ENCODE results near the gene ALDH3A2. TPM values are rescaled to one million over a fixed set of nuclear protein-coding genes. Genes with fewer than 3 reads are reported as not detected.
A peak's percentile ranks its signal among the peaks of the same experiment; 100 is the strongest.

Gene ALDH3A2
- total and polyA plus RNA-seq, 9 donors: 26.6 to 39.4 (median 32.9) TPM

DNA sequence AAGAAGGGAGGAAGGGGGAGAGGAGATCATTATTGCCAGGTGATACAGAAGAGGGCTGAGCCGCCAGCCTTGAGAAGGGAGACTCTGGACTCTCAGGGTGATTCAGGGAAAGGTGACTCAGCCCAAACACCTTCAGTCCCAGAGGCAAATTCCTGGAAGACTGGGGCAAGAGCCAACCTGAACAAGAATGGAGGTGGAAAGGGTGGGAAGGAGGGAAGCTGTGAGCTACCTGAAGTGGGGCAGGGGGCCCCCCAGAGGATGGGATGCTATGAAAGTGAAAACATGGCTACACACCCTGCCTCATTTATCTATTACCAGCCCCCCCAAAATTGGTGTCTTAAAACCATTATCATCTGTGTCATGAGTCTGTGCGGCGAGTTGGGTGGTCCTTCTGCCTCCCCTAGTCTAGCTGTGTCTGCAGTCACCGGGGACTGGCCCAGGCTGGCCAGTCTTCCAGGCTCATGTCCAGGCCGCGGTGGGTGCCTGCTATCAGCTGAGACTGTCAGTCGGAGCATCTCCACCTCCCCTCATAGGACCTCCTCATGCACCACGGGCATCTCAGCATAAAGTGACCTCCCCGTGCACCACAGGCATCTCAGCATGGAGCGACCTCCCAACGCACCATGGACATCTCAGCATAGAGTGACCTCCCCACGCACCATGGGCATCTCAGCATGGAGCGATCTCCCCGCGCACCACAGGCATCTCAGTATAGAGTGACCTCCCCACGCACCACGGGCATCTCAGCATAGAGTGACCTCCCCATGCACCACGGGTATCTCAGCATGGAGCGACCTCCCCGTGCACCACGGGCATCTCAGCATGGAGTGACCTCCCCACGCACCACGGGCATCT lies 71.0 kb downstream of the ALDH3A2 start:
- H3K27me3 ChIP-seq (ENCODE audit: control insufficient read depth, insufficient read depth, low read length): no peaks in the 10 kb centered on the region
- no peaks in the 10 kb centered on the region for H3K9me3 ChIP-seq (replicated peaks; ENCODE audit: control insufficient read depth, low read depth, low read length)
- no peak overlapping the region for H3K4me3 ChIP-seq (ENCODE audit: low read length)
- 94% methylated on average over 21 of the region's 23 CpGs for WGBS (ENCODE audit: insufficient coverage)
- no peak overlapping the region for H3K27ac ChIP-seq (ENCODE audit: low read length)
- H3K36me3 ChIP-seq (ENCODE audit: control insufficient read depth, insufficient read depth, low read length): no peaks in the 10 kb centered on the region
- peaks cover 52% of the 10 kb centered on the region for H3K4me1 ChIP-seq (ENCODE audit: control insufficient read depth, insufficient read depth, low read length)
- no peak for DNase-seq

DNA sequence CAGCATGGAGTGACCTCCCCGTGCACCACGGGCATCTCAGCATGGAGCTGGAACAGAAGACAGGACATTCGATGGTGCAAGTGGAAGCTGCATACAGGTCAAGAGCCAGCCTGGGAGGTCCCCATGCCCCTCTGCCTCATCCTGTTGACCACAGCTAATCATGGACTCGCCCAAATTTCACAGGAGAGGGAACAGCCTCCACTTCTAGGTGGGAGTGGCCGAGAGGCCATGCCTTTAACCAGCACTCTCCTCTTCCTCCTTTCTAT lies 71.6 kb downstream of the ALDH3A2 start:
- no peak for DNase-seq
- no peak overlapping the region for H3K4me3 ChIP-seq (ENCODE audit: low read length)
- WGBS (ENCODE audit: insufficient coverage): 86% methylated on average over 4 of the region's 5 CpGs
- peaks cover 55% of the 10 kb centered on the region for H3K4me1 ChIP-seq (ENCODE audit: control insufficient read depth, insufficient read depth, low read length)
- no peaks in the 10 kb centered on the region for H3K27me3 ChIP-seq (ENCODE audit: control insufficient read depth, insufficient read depth, low read length)
- H3K27ac ChIP-seq (ENCODE audit: low read length): no peak overlapping the region
- H3K36me3 ChIP-seq (ENCODE audit: control insufficient read depth, insufficient read depth, low read length): no peaks in the 10 kb centered on the region
- H3K9me3 ChIP-seq (replicated peaks; ENCODE audit: control insufficient read depth, low read depth, low read length): no peaks in the 10 kb centered on the region

DNA sequence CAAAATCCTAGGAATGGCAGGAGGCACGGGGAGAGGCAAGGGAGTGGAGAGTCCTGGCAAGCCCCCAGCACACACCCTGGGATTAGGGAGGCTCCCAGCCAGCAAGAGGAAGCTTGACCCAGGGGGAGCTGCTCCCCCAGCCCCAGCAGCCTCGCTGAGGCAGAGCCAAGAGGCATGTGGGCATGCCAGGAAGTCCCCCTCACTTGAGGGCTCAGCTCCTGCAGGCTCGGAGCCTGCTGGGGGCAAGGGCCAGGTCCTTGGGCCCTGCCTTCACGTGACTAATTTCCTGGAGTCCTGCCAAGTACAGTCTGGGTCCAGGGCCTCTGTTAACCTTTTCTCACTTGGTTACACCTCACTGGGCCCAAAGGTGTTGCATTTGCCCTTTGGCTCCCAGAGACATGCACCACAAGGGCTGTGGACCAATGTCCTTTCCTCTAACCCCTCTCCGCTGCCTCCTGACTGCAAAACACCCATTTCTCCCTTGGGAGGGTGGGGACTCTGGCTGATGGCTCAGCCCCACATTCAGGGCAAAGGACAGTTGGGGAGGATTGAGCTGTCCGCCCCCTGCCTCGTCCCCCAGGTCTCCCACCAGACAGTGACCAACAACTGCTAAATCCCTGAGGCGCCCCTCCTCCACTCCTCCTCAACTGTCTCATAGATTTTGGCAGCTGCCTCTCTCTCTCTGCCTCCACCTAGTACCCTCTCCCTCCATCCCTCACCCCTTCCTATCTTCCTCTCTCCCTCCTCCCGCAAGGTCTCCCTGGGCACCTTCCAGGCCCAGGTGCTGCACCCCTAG lies 72.3 kb downstream of the ALDH3A2 start:
- DNase-seq: no peak
- Histone ChIP-seq H3K36me3 (ENCODE audit: control insufficient read depth, insufficient read depth, low read length) (no peaks in the 10 kb centered on the region), H3K9me3 (replicated peaks; ENCODE audit: control insufficient read depth, low read depth, low read length) (no peaks in the 10 kb centered on the region), H3K4me3 (ENCODE audit: low read length) (no peak overlapping the region), H3K27ac (ENCODE audit: low read length) (peak overlapping the region; percentile 62), H3K27me3 (ENCODE audit: control insufficient read depth, insufficient read depth, low read length) (no peaks in the 10 kb centered on the region), H3K4me1 (ENCODE audit: control insufficient read depth, insufficient read depth, low read length) (peaks cover 56% of the 10 kb centered on the region)
- WGBS (ENCODE audit: insufficient coverage): 39% methylated on average over 7 of the region's 9 CpGs

DNA sequence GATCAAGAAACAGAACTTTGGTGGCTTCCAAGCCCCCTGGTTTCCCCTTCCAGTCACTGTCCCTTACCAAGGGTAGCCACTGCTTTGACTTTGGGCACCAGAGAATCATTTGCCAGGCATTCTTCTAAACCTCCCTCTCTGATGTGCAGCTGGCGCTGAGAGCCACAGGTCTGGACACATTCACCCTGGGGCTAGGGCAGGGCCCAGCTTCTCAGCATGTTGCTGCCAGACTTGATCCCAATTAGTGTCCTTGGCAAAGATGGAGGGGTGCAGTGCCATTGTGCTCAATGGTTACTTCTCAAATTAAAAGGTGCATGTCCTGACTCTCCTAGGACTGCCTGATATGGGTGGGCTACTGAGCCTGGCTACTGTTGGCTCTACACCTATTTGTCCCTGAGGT lies 75.4 kb downstream of the ALDH3A2 start:
- no peak for DNase-seq
- Histone ChIP-seq H3K4me1 (ENCODE audit: control insufficient read depth, insufficient read depth, low read length) (peaks cover 59% of the 10 kb centered on the region), H3K36me3 (ENCODE audit: control insufficient read depth, insufficient read depth, low read length) (no peaks in the 10 kb centered on the region), H3K4me3 (ENCODE audit: low read length) (no peak overlapping the region), H3K27me3 (ENCODE audit: control insufficient read depth, insufficient read depth, low read length) (no peaks in the 10 kb centered on the region), H3K9me3 (replicated peaks; ENCODE audit: control insufficient read depth, low read depth, low read length) (no peaks in the 10 kb centered on the region), H3K27ac (ENCODE audit: low read length) (no peak overlapping the region)
- 100% methylated on average over 1 of the region's 1 CpG for WGBS (ENCODE audit: insufficient coverage)

DNA sequence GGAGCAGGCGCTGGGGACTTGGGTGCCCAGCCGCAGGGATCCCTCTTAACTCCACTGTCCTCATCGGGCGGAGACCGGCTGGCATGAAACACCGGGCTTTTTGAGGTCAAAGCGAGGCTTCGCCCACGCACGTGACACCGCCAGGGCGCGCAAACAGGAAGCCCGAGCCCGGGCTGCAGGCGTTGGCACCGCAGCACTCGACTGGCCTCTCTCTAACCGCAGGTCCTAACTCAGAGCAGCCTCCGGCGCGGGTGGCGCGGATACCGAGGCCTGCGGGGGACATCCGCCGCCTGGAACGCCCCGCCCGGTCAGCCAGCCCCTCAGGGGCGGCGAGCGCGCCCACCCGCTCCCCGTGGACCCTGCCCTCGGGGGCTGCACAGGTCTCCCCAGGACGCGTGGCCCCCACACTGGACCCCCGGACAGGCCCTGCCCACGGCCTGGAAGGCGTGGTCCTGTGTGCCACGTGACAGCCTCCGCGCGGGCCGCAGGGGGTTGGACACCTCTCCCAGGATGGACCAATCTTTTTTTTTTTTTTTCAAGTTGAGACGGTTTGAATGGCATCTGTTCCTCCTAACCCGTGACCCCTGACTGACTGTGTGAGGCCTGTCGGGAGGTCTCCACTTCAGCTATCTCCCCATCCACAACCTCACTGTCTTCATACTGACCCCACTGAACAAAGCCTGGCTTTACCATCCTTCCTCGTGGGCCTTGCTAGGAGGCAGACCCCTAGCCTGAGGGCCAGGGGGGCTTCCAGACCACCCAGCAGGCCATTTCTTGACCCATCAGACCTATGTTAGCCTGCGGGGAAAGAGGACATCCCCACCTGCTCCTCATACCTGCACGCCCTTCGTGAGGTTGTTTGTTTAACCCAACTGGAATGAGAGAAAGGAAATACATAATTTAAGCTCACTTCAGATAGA lies 76.2 kb downstream of the ALDH3A2 start:
- no peaks in the 10 kb centered on the region for H3K27me3 ChIP-seq (ENCODE audit: control insufficient read depth, insufficient read depth, low read length)
- DNase-seq: peak; percentile 51
- no peak overlapping the region for H3K4me3 ChIP-seq (ENCODE audit: low read length)
- WGBS (ENCODE audit: insufficient coverage): 45% methylated on average over 52 of the region's 55 CpGs
- H3K4me1 ChIP-seq (ENCODE audit: control insufficient read depth, insufficient read depth, low read length): peaks cover 65% of the 10 kb centered on the region
- no peaks in the 10 kb centered on the region for H3K9me3 ChIP-seq (replicated peaks; ENCODE audit: control insufficient read depth, low read depth, low read length)
- no peaks in the 10 kb centered on the region for H3K36me3 ChIP-seq (ENCODE audit: control insufficient read depth, insufficient read depth, low read length)
- no peak overlapping the region for H3K27ac ChIP-seq (ENCODE audit: low read length)

DNA sequence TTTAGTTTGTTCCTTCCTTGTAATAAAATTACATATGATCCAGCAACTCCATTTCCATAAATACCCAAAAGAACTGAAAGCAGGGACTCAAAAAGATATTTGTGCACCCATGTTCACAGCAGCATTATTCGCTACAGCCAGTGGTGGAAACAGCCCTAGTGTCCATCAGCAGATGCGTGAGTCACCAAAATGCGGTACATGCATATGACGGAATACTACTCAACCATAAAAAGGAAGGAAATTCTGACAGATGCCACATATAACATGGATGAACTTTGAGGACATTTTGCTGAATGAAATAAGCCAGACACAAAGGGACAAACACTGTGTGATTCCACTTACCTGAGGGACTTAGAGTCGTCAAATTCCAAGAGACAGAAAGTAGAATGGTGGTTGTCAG lies 76.9 kb downstream of the ALDH3A2 start:
- no peaks in the 10 kb centered on the region for H3K9me3 ChIP-seq (replicated peaks; ENCODE audit: control insufficient read depth, low read depth, low read length)
- no peaks in the 10 kb centered on the region for H3K36me3 ChIP-seq (ENCODE audit: control insufficient read depth, insufficient read depth, low read length)
- no peak overlapping the region for H3K4me3 ChIP-seq (ENCODE audit: low read length)
- no peak overlapping the region for H3K27ac ChIP-seq (ENCODE audit: low read length)
- no peaks in the 10 kb centered on the region for H3K27me3 ChIP-seq (ENCODE audit: control insufficient read depth, insufficient read depth, low read length)
- peaks cover 62% of the 10 kb centered on the region for H3K4me1 ChIP-seq (ENCODE audit: control insufficient read depth, insufficient read depth, low read length)
- no peak for DNase-seq
- WGBS (ENCODE audit: insufficient coverage): 100% methylated on average over 1 of the region's 5 CpGs

DNA sequence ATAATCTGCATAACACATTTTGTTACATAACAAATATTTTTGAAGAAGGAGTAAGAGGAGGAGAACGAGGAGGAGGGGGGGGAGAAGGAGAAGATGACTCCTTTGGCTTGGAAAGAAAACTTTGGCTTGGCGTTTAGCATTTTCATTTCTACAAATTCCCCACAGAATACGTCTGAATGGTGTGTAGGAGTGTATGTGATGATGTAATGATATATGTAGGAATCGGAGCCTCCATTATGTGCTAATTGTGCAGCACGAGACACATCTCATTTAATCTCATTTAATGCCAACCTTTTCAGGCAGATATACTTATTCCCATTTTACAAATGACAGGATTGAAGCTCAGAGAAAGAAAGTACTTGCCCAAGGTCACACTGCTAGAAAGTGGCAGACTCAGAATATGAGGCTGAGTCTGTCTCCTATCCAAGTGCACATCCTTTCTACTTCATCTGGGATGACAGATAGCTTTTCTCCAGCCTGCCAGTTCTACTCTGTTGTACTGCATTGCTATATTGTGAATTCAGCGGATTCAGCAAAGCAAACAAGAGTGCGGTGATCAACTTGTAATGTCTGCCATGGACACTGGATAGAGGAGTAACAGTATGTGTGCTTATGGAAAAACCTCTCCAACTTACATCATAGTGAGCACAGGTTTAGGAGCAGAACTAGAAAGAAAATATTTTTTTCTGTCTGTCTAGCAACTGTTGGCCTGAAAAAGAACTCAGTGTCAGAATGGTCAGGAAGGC lies 78.3 kb downstream of the ALDH3A2 start:
- peaks cover 59% of the 10 kb centered on the region for H3K4me1 ChIP-seq (ENCODE audit: control insufficient read depth, insufficient read depth, low read length)
- H3K27ac ChIP-seq (ENCODE audit: low read length): peak overlapping the region; percentile 100
- no CpG with 5 or more reads among the region's 7 CpGs for WGBS (ENCODE audit: insufficient coverage)
- H3K9me3 ChIP-seq (replicated peaks; ENCODE audit: control insufficient read depth, low read depth, low read length): no peaks in the 10 kb centered on the region
- no peaks in the 10 kb centered on the region for H3K27me3 ChIP-seq (ENCODE audit: control insufficient read depth, insufficient read depth, low read length)
- no peak overlapping the region for H3K4me3 ChIP-seq (ENCODE audit: low read length)
- peak; percentile 82 for DNase-seq
- H3K36me3 ChIP-seq (ENCODE audit: control insufficient read depth, insufficient read depth, low read length): no peaks in the 10 kb centered on the region

Other genes with a start within 250 kb of the ALDH3A2 start
- gene RNF112, start 237.5 kb upstream of the ALDH3A2 start, total RNA-seq: 4.1 TPM
- 1 to 10 TPM; 2.8 to 5.4 (median 4.0) TPM for gene RNF112, start 237.5 kb upstream of the ALDH3A2 start, polyA plus RNA-seq (ENCODE audit: insufficient read depth in 1 of 8, insufficient read length in 8 of 8, low replicate concordance in 1 of 8)
- 0.71 TPM for gene SLC47A1, start 114.9 kb upstream of the ALDH3A2 start, total RNA-seq
- gene SLC47A1, start 114.9 kb upstream of the ALDH3A2 start, polyA plus RNA-seq (ENCODE audit: insufficient read depth in 1 of 8, insufficient read length in 8 of 8, low replicate concordance in 1 of 8): 1 to 10 TPM in 6 of 8 donors, under 1 TPM in 2; 0.77 to 1.3 (median 1.1) TPM
- not detected for gene SLC47A2, start 67.8 kb downstream of the ALDH3A2 start, total RNA-seq
- gene SLC47A2, start 67.8 kb downstream of the ALDH3A2 start, polyA plus RNA-seq (ENCODE audit: insufficient read depth in 1 of 8, insufficient read length in 8 of 8, low replicate concordance in 1 of 8): under 1 TPM; 0.13 to 0.53 (median 0.22) TPM
- 0.18 TPM for gene ALDH3A1, start 99.5 kb downstream of the ALDH3A2 start, total RNA-seq
- gene ALDH3A1, start 99.5 kb downstream of the ALDH3A2 start, polyA plus RNA-seq (ENCODE audit: insufficient read depth in 1 of 8, insufficient read length in 8 of 8, low replicate concordance in 1 of 8): under 1 TPM; 0.19 to 0.57 (median 0.30) TPM
- 17.2 TPM for gene ULK2, start 219.2 kb downstream of the ALDH3A2 start, total RNA-seq
- gene ULK2, start 219.2 kb downstream of the ALDH3A2 start, polyA plus RNA-seq (ENCODE audit: insufficient read depth in 1 of 8, insufficient read length in 8 of 8, low replicate concordance in 1 of 8): 10 to 100 TPM; 17.8 to 28.5 (median 21.5) TPM

Measured in muscle of leg (tissue), 11 donors.